HepG2 (cell line): Measurements from ENCODE around the gene GALNT12.

ENCODE experiments used
- AKAP8 ChIP-seq: sonication (generic); formaldehyde crosslinking; IDR thresholded peaks from 2 replicates; pipeline ENCODE4 v1.5.1; 2020; ENCODE audit warnings: mild to moderate bottlenecking, missing genetic modification reagents
- CTCF ChIP-seq: sonication (generic); formaldehyde crosslinking; IDR thresholded peaks from 2 replicates; pipeline ENCODE4 v1.5.0; 2020; ENCODE audit warnings: mild to moderate bottlenecking, missing genetic modification reagents, moderate library complexity
- EP300 ChIP-seq, 3 experiments: sonication (generic) in 1 of 3; formaldehyde crosslinking in 1 of 3; IDR thresholded peaks; 2 replicates each; pipeline versions ENCODE4 v1.5.1 to v1.6.1; 2011 to 2020; ENCODE audit warnings: low read depth in 2 of 3, low read length in 2 of 3, borderline replicate concordance in 1 of 3, improper control_type of control experiment in 1 of 3, mild to moderate bottlenecking in 1 of 3, missing genetic modification reagents in 1 of 3, moderate library complexity in 1 of 3
- MAFG ChIP-seq: sonication (generic); formaldehyde crosslinking; IDR thresholded peaks from 2 replicates; pipeline ENCODE4 v1.5.1; 2020; ENCODE audit warnings: mild to moderate bottlenecking, missing genetic modification reagents
- MED1 ChIP-seq: sonication (generic); formaldehyde crosslinking; IDR thresholded peaks from 2 replicates; pipeline ENCODE4 v1.4.0; 2020; ENCODE audit warnings: missing genetic modification reagents
- MEIS2 ChIP-seq: sonication (generic); formaldehyde crosslinking; IDR thresholded peaks from 2 replicates; pipeline ENCODE4 v1.9.0; 2021; ENCODE audit warnings: mild to moderate bottlenecking, missing genetic modification reagents
- NFE2L1 ChIP-seq: sonication (generic); formaldehyde crosslinking; IDR thresholded peaks from 2 replicates; pipeline ENCODE4 v1.4.0; 2020; ENCODE audit warnings: missing genetic modification reagents, mild to moderate bottlenecking, borderline replicate concordance
- PLRG1 ChIP-seq: fragments of 450-650 bp; conservative IDR thresholded peaks from 2 replicates; pipeline ENCODE4 v1.6.1; 2016
- SAFB2 ChIP-seq: sonication (generic); formaldehyde crosslinking; IDR thresholded peaks from 2 replicates; pipeline ENCODE4 v1.5.1; 2020; ENCODE audit warnings: missing genetic modification reagents, low read depth, mild to moderate bottlenecking, borderline replicate concordance
- SP4 ChIP-seq: sonication (generic); formaldehyde crosslinking; IDR thresholded peaks from 2 replicates; pipeline ENCODE4 v1.8.1; 2023; ENCODE audit warnings: mild to moderate bottlenecking, missing genetic modification reagents
- TAF1 ChIP-seq: sonication (generic); formaldehyde crosslinking; IDR thresholded peaks from 2 replicates; pipeline ENCODE4 v1.4.0; 2020; ENCODE audit warnings: missing genetic modification reagents
- ZBTB34 ChIP-seq: sonication (generic); formaldehyde crosslinking; IDR thresholded peaks from 2 replicates; pipeline ENCODE4 v1.8.0; 2022; ENCODE audit warnings: mild to moderate bottlenecking, missing genetic modification reagents
- ZNF775 ChIP-seq: sonication (generic); formaldehyde crosslinking; IDR thresholded peaks from 2 replicates; pipeline ENCODE4 v1.4.0; 2020; ENCODE audit warnings: missing genetic modification reagents, mild to moderate bottlenecking, moderate library complexity, borderline replicate concordance

- TF ChIP-seq NFE2L1 (CRISPR knock-in tag), result no peak
- TF ChIP-seq ZBTB34 (CRISPR knock-in tag), result no peak
- TF ChIP-seq SAFB2, result no peak
- no peak for TF ChIP-seq MED1 (CRISPR knock-in tag)
- no peak for TF ChIP-seq SP4 (CRISPR knock-in tag)
- TF ChIP-seq TAF1 (CRISPR knock-in tag), result no peak
- no peak for TF ChIP-seq EP300 (IDR thresholded peaks at IDR 0.05; ENCODE audit: low read depth in 2 of 2, low read length in 2 of 2)
- no peak for TF ChIP-seq EP300 (CRISPR knock-in tag; IDR thresholded peaks at IDR 0.05; ENCODE audit: borderline replicate concordance)
- TF ChIP-seq MAFG, result no peak
- no peak for TF ChIP-seq AKAP8 (CRISPR knock-in tag)
- no peak for TF ChIP-seq MEIS2 (CRISPR knock-in tag)
- no peak for TF ChIP-seq CTCF (CRISPR knock-in tag)
- no peak for TF ChIP-seq ZNF775 (CRISPR knock-in tag)
- TF ChIP-seq PLRG1, result no peak
Observed at GRCh38 chr9:98832768-98833089, 25.3 kb downstream of the GALNT12 start.
